Measurements from ENCODE around the gene IER2.
"Not testable (repeated sequence)": the region's sequence is repeated elsewhere in the genome, so short reads cannot be mapped to it uniquely, and the experiment has no call there.

IER2 gene

GRCh38 chr19:13146763-13147563, 3.2 kb upstream of the IER2 start:
- no peaks in the 10 kb centered on the region for H3K36me3 ChIP-seq (ENCODE audit: insufficient read depth, low read length)
- no peaks in the 10 kb centered on the region for H3K9me3 ChIP-seq (ENCODE audit: control insufficient read depth, insufficient read depth, low read length)
- no peak overlapping the region for H3K9ac ChIP-seq (ENCODE audit: low read depth, low read length)
- no peaks in the 10 kb centered on the region; the same call in 1 of the 2 replicates for H3K4me1 ChIP-seq (ENCODE audit: insufficient read depth, low read length)

GRCh38 chr19:13149173-13149627, 1.0 kb upstream of the IER2 start:
- not testable (repeated sequence) for H3K9me3 ChIP-seq (ENCODE audit: control insufficient read depth, insufficient read depth, low read length); H3K4me1 ChIP-seq (ENCODE audit: insufficient read depth, low read length); H3K36me3 ChIP-seq (ENCODE audit: insufficient read depth, low read length)
- peak overlapping the region; percentile 91 for H3K9ac ChIP-seq (ENCODE audit: low read depth, low read length)

- Histone ChIP-seq H3K4me1 (ENCODE audit: insufficient read depth, low read length) (no peaks in the 10 kb centered on the region), H3K36me3 (ENCODE audit: insufficient read depth, low read length) (no peaks in the 10 kb centered on the region), H3K9ac (ENCODE audit: low read depth, low read length) (peak overlapping the region; percentile 91), H3K9me3 (ENCODE audit: control insufficient read depth, insufficient read depth, low read length) (no peaks in the 10 kb centered on the region)
These were observed 504 bp upstream of the IER2 start for GRCh38 chr19:13149628-13150186.

GRCh38 chr19:13150931-13151604, 857 bp downstream of the IER2 start:
- Histone ChIP-seq H3K9me3 (ENCODE audit: control insufficient read depth, insufficient read depth, low read length) (no peaks in the 10 kb centered on the region), H3K9ac (ENCODE audit: low read depth, low read length) (peak overlapping the region; percentile 91), H3K4me1 (ENCODE audit: insufficient read depth, low read length) (no peaks in the 10 kb centered on the region; the same call in 1 of the 2 replicates), H3K36me3 (ENCODE audit: insufficient read depth, low read length) (no peaks in the 10 kb centered on the region)

- peak overlapping the region; percentile 91 for H3K9ac ChIP-seq (ENCODE audit: low read depth, low read length)
- H3K36me3 ChIP-seq (ENCODE audit: insufficient read depth, low read length) = no peaks in the 10 kb centered on the region
- peaks cover 4% of the 10 kb centered on the region; the same call in 1 of the 2 replicates for H3K4me1 ChIP-seq (ENCODE audit: insufficient read depth, low read length)
- H3K9me3 ChIP-seq (ENCODE audit: control insufficient read depth, insufficient read depth, low read length) = no peaks in the 10 kb centered on the region
These were observed 1.6 kb downstream of the IER2 start for GRCh38 chr19:13151605-13152355.

- no peaks in the 10 kb centered on the region for H3K36me3 ChIP-seq (ENCODE audit: insufficient read depth, low read length)
- H3K4me1 ChIP-seq (ENCODE audit: insufficient read depth, low read length) = peaks cover 4% of the 10 kb centered on the region; the same call in 1 of the 2 replicates
- H3K9me3 ChIP-seq (ENCODE audit: control insufficient read depth, insufficient read depth, low read length) = no peaks in the 10 kb centered on the region
- H3K9ac ChIP-seq (ENCODE audit: low read depth, low read length) = peak overlapping the region; percentile 81
These were observed 2.3 kb downstream of the IER2 start for GRCh38 chr19:13152356-13152973.

- H3K9me3 ChIP-seq (ENCODE audit: control insufficient read depth, insufficient read depth, low read length) = no peaks in the 10 kb centered on the region
- H3K4me1 ChIP-seq (ENCODE audit: insufficient read depth, low read length) = peaks cover 4% of the 10 kb centered on the region; the same call in 1 of the 2 replicates
- peak overlapping the region; percentile 81 for H3K9ac ChIP-seq (ENCODE audit: low read depth, low read length)
- no peaks in the 10 kb centered on the region for H3K36me3 ChIP-seq (ENCODE audit: insufficient read depth, low read length)
These were observed 2.9 kb downstream of the IER2 start for GRCh38 chr19:13152974-13153568.

GRCh38 chr19:13153569-13154240, 3.5 kb downstream of the IER2 start:
- peaks cover 4% of the 10 kb centered on the region; the same call in 1 of the 2 replicates for H3K4me1 ChIP-seq (ENCODE audit: insufficient read depth, low read length)
- no peaks in the 10 kb centered on the region for H3K36me3 ChIP-seq (ENCODE audit: insufficient read depth, low read length)
- no peaks in the 10 kb centered on the region for H3K9me3 ChIP-seq (ENCODE audit: control insufficient read depth, insufficient read depth, low read length)
- H3K9ac ChIP-seq (ENCODE audit: low read depth, low read length) = peak overlapping the region; percentile 81

- Histone ChIP-seq H3K9ac (ENCODE audit: low read depth, low read length) (peak overlapping the region; percentile 81), H3K4me1 (ENCODE audit: insufficient read depth, low read length) (peaks cover 4% of the 10 kb centered on the region; the same call in 1 of the 2 replicates), H3K9me3 (ENCODE audit: control insufficient read depth, insufficient read depth, low read length) (no peaks in the 10 kb centered on the region), H3K36me3 (ENCODE audit: insufficient read depth, low read length) (no peaks in the 10 kb centered on the region)
These were observed 4.1 kb downstream of the IER2 start for GRCh38 chr19:13154241-13154778.

GRCh38 chr19:13154911-13155471, 4.8 kb downstream of the IER2 start:
- Histone ChIP-seq H3K4me1 (ENCODE audit: insufficient read depth, low read length) (peaks cover 5% of the 10 kb centered on the region; the same call in 1 of the 2 replicates), H3K9ac (ENCODE audit: low read depth, low read length) (peak overlapping the region; percentile 81), H3K36me3 (ENCODE audit: insufficient read depth, low read length) (no peaks in the 10 kb centered on the region), H3K9me3 (ENCODE audit: control insufficient read depth, insufficient read depth, low read length) (no peaks in the 10 kb centered on the region)

GRCh38 chr19:13155472-13156359, 5.5 kb downstream of the IER2 start:
- Histone ChIP-seq H3K9ac (ENCODE audit: low read depth, low read length) (peak overlapping the region; percentile 81), H3K4me1 (ENCODE audit: insufficient read depth, low read length) (peaks cover 12% of the 10 kb centered on the region; the same call in 1 of the 2 replicates), H3K36me3 (ENCODE audit: insufficient read depth, low read length) (no peaks in the 10 kb centered on the region), H3K9me3 (ENCODE audit: control insufficient read depth, insufficient read depth, low read length) (no peaks in the 10 kb centered on the region)

- H3K36me3 ChIP-seq (ENCODE audit: insufficient read depth, low read length) = no peaks in the 10 kb centered on the region
- H3K9me3 ChIP-seq (ENCODE audit: control insufficient read depth, insufficient read depth, low read length) = no peaks in the 10 kb centered on the region
- H3K4me1 ChIP-seq (ENCODE audit: insufficient read depth, low read length) = peaks cover 12% of the 10 kb centered on the region; the same call in 1 of the 2 replicates
- H3K9ac ChIP-seq (ENCODE audit: low read depth, low read length) = no peak overlapping the region
These were observed 9.5 kb downstream of the IER2 start for GRCh38 chr19:13159713-13160112.

Measured in ES-I3 (cell line).